GM18909 (cell line): ENCODE results near the gene MRAS.
"Not testable (repeated sequence)": the region's sequence is repeated elsewhere in the genome, so short reads cannot be mapped to it uniquely, and the experiment has no call there.

Source experiments
- ATAC-seq: cut with Tn5 transposase; IDR thresholded peaks from one replicate; pipeline ENCODE4 v1.9.1; 2021; ENCODE audit warnings: mild to moderate bottlenecking; ENCODE audit not compliant: unreplicated experiment, poor library complexity

MRAS gene

GRCh38 chr3:138364356-138365252, 16.2 kb downstream of the MRAS start:
- ATAC-seq, result no peak

- no peak for ATAC-seq
These were observed 16.8 kb downstream of the MRAS start for GRCh38 chr3:138365253-138365555.

GRCh38 chr3:138366006-138366759, 17.8 kb downstream of the MRAS start:
- no peak for ATAC-seq

- ATAC-seq, result no peak
These were observed 19.0 kb downstream of the MRAS start for GRCh38 chr3:138367326-138367850.

GRCh38 chr3:138367911-138368310, 19.5 kb downstream of the MRAS start:
- no peak for ATAC-seq

GRCh38 chr3:138369151-138369900, 20.9 kb downstream of the MRAS start:
- no peak for ATAC-seq

GRCh38 chr3:138370321-138370720, 21.9 kb downstream of the MRAS start:
- no peak for ATAC-seq

- ATAC-seq, result peak; percentile 99
These were observed 22.9 kb downstream of the MRAS start for GRCh38 chr3:138371070-138371965.

- no peak for ATAC-seq
These were observed 24.8 kb downstream of the MRAS start for GRCh38 chr3:138373087-138373735.

GRCh38 chr3:138373736-138374094, 25.3 kb downstream of the MRAS start:
- no peak for ATAC-seq

- no peak for ATAC-seq
These were observed 26.3 kb downstream of the MRAS start for GRCh38 chr3:138374573-138375134.

- no peak for ATAC-seq
These were observed 27.1 kb downstream of the MRAS start for GRCh38 chr3:138375447-138375846.

GRCh38 chr3:138376663-138377062, 28.3 kb downstream of the MRAS start:
- no peak for ATAC-seq

GRCh38 chr3:138377212-138377611, 28.8 kb downstream of the MRAS start:
- not testable (repeated sequence) for ATAC-seq

GRCh38 chr3:138377804-138378203, 29.4 kb downstream of the MRAS start:
- ATAC-seq, result no peak

- no peak for ATAC-seq
These were observed 30.0 kb downstream of the MRAS start for GRCh38 chr3:138378331-138378730.

GRCh38 chr3:138378990-138379389, 30.6 kb downstream of the MRAS start:
- no peak for ATAC-seq

- ATAC-seq, result no peak
These were observed 33.1 kb downstream of the MRAS start for GRCh38 chr3:138381413-138381901.
